Neural cell (in vitro differentiated cells): Measurements from ENCODE around the gene THAP2. TPM values are rescaled to one million over a fixed set of nuclear protein-coding genes. Genes with fewer than 3 reads are reported as not detected.

Source experiments
- H2AFZ ChIP-seq: fragments of 200-600, 300-800 bp; sonication (generic), shearing (Covaris generic); 2 replicates; pipeline ENCODE4 v1.6.0; 2014; ENCODE audit warnings: low read depth, mild to moderate bottlenecking, antibody characterized with exemption, low read length, moderate library complexity
- H3F3A ChIP-seq: fragments of 200-600 bp; shearing (Covaris generic); 2 replicates; pipeline ENCODE4 v1.6.1; 2016; ENCODE audit warnings: mild to moderate bottlenecking, moderate library complexity, mixed read lengths, antibody characterized with exemption, low read length; ENCODE audit not compliant: insufficient read depth, poor library complexity, severe bottlenecking
- H3K27ac ChIP-seq: fragments of 200-600, 300-800 bp; sonication (generic), shearing (Covaris generic); 2 replicates; pipeline ENCODE4 v1.5.1; 2014; ENCODE audit warnings: mild to moderate bottlenecking, low read length, moderate library complexity
- H3K27me3 ChIP-seq: fragments of 300-800, 200-600 bp; sonication (generic), shearing (Covaris generic); 2 replicates; pipeline ENCODE4 v1.6.0; 2014; ENCODE audit warnings: mild to moderate bottlenecking, low read depth, low read length, moderate library complexity; ENCODE audit not compliant: insufficient read depth
- H3K36me3 ChIP-seq: fragments of 300-800, 200-600 bp; sonication (generic), shearing (Covaris generic); 2 replicates; pipeline ENCODE4 v1.5.1; 2014; ENCODE audit warnings: mild to moderate bottlenecking, antibody characterized with exemption, low read length, moderate library complexity; ENCODE audit not compliant: insufficient read depth
- H3K4me2 ChIP-seq: fragments of 300-800, 200-600 bp; sonication (generic), shearing (Covaris generic); 2 replicates; pipeline ENCODE4 v1.6.0; 2014; ENCODE audit warnings: mild to moderate bottlenecking, low read length
- H3K4me3 ChIP-seq: fragments of 300-800, 200-600 bp; sonication (generic), shearing (Covaris generic); 2 replicates; pipeline ENCODE4 v1.5.1; 2014; ENCODE audit warnings: mild to moderate bottlenecking, low read length, moderate library complexity
- H3K79me2 ChIP-seq: fragments of 200-600 bp; shearing (Covaris generic); replicated peaks from 2 replicates; pipeline ENCODE4 v1.6.0; 2014; ENCODE audit warnings: mild to moderate bottlenecking, low read length, moderate library complexity; ENCODE audit not compliant: insufficient read depth
- H3K9ac ChIP-seq: fragments of 300-800, 200-600 bp; sonication (generic), shearing (Covaris generic); 2 replicates; pipeline ENCODE4 v1.6.1; 2016; ENCODE audit warnings: mild to moderate bottlenecking, low read length, mixed read lengths
- H3K9me2 ChIP-seq: fragments of 200-600 bp; shearing (Covaris generic); 2 replicates; pipeline ENCODE4 v1.6.1; 2016; ENCODE audit warnings: mild to moderate bottlenecking, low read length, mixed read lengths; ENCODE audit not compliant: insufficient read depth
- H3K9me3 ChIP-seq: fragments of 200-600, 300-800 bp; sonication (generic), shearing (Covaris generic); 2 replicates; pipeline ENCODE4 v1.6.1; 2016; ENCODE audit warnings: mild to moderate bottlenecking, mixed run types, low read length, moderate library complexity, mixed read lengths
- H4K20me1 ChIP-seq: fragments of 200-600 bp; shearing (Covaris generic); 2 replicates; pipeline ENCODE4 v1.6.1; 2016; ENCODE audit warnings: mild to moderate bottlenecking, mixed run types; ENCODE audit not compliant: insufficient read depth
- EP300 ChIP-seq: fragments of 450-650 bp; conservative IDR thresholded peaks from 2 replicates; pipeline ENCODE4 v1.6.1; 2014; ENCODE audit warnings: antibody characterized with exemption, mild to moderate bottlenecking, moderate library complexity; ENCODE audit not compliant: poor library complexity, severe bottlenecking
- EZH2 ChIP-seq: fragments of 200-600, 300-800 bp; shearing (Covaris generic), sonication (generic); IDR thresholded peaks from 2 replicates; pipeline ENCODE4 v1.6.1; 2014; ENCODE audit warnings: antibody characterized with exemption, low read length, borderline replicate concordance, mild to moderate bottlenecking; ENCODE audit not compliant: insufficient read depth, poor library complexity, severe bottlenecking
- MXI1 ChIP-seq: fragments of 450-650 bp; conservative IDR thresholded peaks from 2 replicates; pipeline ENCODE4 v1.6.1; 2014; ENCODE audit warnings: antibody characterized with exemption, mild to moderate bottlenecking; ENCODE audit not compliant: poor library complexity, severe bottlenecking
- POLR2AphosphoS5 ChIP-seq: IDR thresholded peaks from 2 replicates; pipeline ENCODE4 v1.6.1; 2012
- RAD21 ChIP-seq: fragments of 450-650 bp; conservative IDR thresholded peaks from 2 replicates; pipeline ENCODE4 v1.6.1; 2014; ENCODE audit warnings: antibody characterized with exemption, mild to moderate bottlenecking, moderate library complexity
- SMC3 ChIP-seq: fragments of 450-650 bp; conservative IDR thresholded peaks from 2 replicates; pipeline ENCODE4 v1.6.1; 2014; ENCODE audit warnings: antibody characterized with exemption, mild to moderate bottlenecking, moderate library complexity; ENCODE audit not compliant: poor library complexity
- TAF1 ChIP-seq: IDR thresholded peaks from 2 replicates; pipeline ENCODE4 v1.6.1; 2012; ENCODE audit warnings: low read depth
- polyA plus RNA-seq: library from polyadenylated mRNA; depleted of rRNA; stranded (reverse); fragments of >200 nt; gene quantifications from 2 replicates; pipeline ENCODE4 v1.2.3, GENCODE V29; 2014
- TF ChIP-seq, protein P1 (sequence below): IDR thresholded peaks from 2 replicates; pipeline ENCODE4 v1.6.1; 2012; ENCODE audit warnings: borderline replicate concordance
- TF ChIP-seq, protein P2 (sequence below): fragments of 450-650 bp; IDR thresholded peaks from 2 replicates; pipeline ENCODE4 v1.5.1; 2014; ENCODE audit warnings: antibody characterized with exemption, mild to moderate bottlenecking, moderate library complexity; ENCODE audit not compliant: poor library complexity, severe bottlenecking

Gene THAP2
- polyA plus RNA-seq, 1 donor from 2014 or later = 15.5 TPM

DNA sequence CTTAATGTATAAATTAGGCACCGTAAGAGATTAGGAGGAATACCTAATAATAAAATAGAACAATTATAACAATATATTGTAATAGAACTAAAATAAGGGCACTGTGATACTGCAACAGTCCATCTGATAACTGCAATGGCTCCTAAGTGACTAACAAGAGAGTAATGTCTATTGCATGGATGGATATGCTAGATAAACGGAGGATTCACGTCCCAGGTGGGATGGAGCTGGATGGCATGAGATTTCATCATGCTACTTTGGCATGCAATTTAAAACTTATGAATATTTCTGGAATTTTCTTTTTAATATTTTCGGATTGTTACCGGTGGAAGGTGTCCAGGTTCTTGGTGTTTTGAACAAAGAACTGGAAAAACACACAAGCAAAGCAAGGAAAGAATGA is 19.5 kb downstream of the THAP2 start:
- Histone ChIP-seq H3K9ac (no peak overlapping the region), H3K9me2 (no peaks in the 10 kb centered on the region), H3K36me3 (no peaks in the 10 kb centered on the region), H3K4me3 (no peak overlapping the region), H3F3A (no peaks in the 10 kb centered on the region), H3K79me2 (peaks cover 5% of the 10 kb centered on the region), H4K20me1 (no peaks in the 10 kb centered on the region), H2AFZ (no peak overlapping the region), H3K4me2 (no peak overlapping the region), H3K27me3 (no peaks in the 10 kb centered on the region), H3K27ac (no peak overlapping the region), H3K9me3 (no peaks in the 10 kb centered on the region)
- TF ChIP-seq MXI1 (no peak), POLR2AphosphoS5 (no peak), EZH2 (no peak), RAD21 (no peak), SMC3 (no peak), EP300 (no peak), TAF1 (no peak)
- TF ChIP-seq, protein P1, sequence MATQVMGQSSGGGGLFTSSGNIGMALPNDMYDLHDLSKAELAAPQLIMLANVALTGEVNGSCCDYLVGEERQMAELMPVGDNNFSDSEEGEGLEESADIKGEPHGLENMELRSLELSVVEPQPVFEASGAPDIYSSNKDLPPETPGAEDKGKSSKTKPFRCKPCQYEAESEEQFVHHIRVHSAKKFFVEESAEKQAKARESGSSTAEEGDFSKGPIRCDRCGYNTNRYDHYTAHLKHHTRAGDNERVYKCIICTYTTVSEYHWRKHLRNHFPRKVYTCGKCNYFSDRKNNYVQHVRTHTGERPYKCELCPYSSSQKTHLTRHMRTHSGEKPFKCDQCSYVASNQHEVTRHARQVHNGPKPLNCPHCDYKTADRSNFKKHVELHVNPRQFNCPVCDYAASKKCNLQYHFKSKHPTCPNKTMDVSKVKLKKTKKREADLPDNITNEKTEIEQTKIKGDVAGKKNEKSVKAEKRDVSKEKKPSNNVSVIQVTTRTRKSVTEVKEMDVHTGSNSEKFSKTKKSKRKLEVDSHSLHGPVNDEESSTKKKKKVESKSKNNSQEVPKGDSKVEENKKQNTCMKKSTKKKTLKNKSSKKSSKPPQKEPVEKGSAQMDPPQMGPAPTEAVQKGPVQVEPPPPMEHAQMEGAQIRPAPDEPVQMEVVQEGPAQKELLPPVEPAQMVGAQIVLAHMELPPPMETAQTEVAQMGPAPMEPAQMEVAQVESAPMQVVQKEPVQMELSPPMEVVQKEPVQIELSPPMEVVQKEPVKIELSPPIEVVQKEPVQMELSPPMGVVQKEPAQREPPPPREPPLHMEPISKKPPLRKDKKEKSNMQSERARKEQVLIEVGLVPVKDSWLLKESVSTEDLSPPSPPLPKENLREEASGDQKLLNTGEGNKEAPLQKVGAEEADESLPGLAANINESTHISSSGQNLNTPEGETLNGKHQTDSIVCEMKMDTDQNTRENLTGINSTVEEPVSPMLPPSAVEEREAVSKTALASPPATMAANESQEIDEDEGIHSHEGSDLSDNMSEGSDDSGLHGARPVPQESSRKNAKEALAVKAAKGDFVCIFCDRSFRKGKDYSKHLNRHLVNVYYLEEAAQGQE = no peak
- TF ChIP-seq, protein P2, sequence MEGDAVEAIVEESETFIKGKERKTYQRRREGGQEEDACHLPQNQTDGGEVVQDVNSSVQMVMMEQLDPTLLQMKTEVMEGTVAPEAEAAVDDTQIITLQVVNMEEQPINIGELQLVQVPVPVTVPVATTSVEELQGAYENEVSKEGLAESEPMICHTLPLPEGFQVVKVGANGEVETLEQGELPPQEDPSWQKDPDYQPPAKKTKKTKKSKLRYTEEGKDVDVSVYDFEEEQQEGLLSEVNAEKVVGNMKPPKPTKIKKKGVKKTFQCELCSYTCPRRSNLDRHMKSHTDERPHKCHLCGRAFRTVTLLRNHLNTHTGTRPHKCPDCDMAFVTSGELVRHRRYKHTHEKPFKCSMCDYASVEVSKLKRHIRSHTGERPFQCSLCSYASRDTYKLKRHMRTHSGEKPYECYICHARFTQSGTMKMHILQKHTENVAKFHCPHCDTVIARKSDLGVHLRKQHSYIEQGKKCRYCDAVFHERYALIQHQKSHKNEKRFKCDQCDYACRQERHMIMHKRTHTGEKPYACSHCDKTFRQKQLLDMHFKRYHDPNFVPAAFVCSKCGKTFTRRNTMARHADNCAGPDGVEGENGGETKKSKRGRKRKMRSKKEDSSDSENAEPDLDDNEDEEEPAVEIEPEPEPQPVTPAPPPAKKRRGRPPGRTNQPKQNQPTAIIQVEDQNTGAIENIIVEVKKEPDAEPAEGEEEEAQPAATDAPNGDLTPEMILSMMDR = no peak

DNA sequence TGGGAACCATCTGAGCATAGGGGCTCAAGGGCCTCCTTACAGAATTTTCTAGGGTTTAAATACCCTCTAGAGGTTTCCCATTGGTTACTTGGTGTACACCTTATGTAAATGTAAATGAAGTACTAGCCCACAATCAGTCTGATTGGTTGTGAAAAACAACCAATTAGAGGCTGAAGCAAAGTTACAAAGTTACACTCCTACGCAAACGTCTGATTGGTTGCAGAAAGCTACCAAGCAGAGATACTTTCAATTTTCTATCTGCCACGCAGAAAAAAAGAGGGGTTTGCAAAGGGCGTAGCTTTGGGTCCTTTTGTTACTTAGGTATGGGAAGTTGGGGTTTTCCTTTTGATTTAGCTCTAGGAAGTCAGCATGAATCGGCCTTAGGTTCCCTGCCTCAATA is 20.0 kb downstream of the THAP2 start:
- Histone ChIP-seq H4K20me1 (no peaks in the 10 kb centered on the region), H3K36me3 (no peaks in the 10 kb centered on the region), H3K9me3 (no peaks in the 10 kb centered on the region), H3K27ac (no peak overlapping the region), H2AFZ (no peak overlapping the region), H3K27me3 (no peaks in the 10 kb centered on the region), H3K9ac (no peak overlapping the region), H3K4me2 (no peak overlapping the region), H3K9me2 (no peaks in the 10 kb centered on the region), H3F3A (no peaks in the 10 kb centered on the region), H3K79me2 (peaks cover 9% of the 10 kb centered on the region), H3K4me3 (no peak overlapping the region)
- TF ChIP-seq, protein P2 = no peak
- TF ChIP-seq EZH2 = no peak
- TF ChIP-seq RAD21 = no peak
- TF ChIP-seq POLR2AphosphoS5 = no peak
- no peak for TF ChIP-seq SMC3
- no peak for TF ChIP-seq TAF1
- TF ChIP-seq, protein P1 = no peak
- no peak for TF ChIP-seq EP300
- TF ChIP-seq MXI1 = no peak
